ENCODE data around the gene FOXS1.
A peak's percentile ranks its signal among the peaks of the same experiment; 100 is the strongest.

Gene FOXS1

GRCh38 chr20:31859998-31860380 is 14.6 kb upstream of the FOXS1 start:
- H3K4me3 ChIP-seq (ENCODE audit: low read length) = peak overlapping the region; percentile 80; the same call in 1 of the 2 replicates

DNA sequence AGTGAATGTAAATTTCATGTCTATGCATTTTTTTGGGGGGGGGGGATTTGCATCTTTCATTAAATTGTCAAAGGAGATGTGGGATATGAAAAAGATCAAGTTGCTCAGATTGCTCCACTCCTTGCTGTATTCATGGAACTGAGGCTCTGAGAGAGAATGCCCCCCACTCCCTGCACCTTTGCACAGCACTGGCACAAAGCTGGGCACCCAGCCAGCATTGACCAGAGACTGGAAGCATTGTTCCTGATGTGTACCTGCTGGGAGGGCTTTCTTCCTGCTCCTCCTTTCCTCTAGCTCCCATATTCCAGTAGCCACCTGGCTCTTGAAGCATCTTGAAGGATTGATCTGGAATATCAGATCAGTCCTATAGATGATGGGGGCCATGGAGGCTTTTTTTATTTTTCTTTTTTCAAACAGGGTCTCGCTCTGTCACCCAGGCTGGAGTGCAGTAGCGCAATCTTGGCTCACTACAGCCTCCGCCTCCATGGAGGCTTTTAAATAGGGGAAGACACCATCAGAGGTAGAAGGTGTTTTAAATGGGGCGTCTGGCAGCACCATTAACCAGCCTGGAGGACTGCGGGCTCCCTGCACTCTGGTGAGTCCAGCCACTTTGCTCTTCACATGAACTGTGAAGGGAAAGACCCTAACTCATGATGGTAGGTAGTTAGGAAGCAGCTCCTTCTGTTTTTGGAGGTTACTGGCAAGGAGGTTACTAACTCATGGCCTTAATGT is 14.0 kb upstream of the FOXS1 start:
- no peaks in the 10 kb centered on the region for H3K36me3 ChIP-seq (ENCODE audit: insufficient read depth, low read depth, low read length)
- no peak overlapping the region for H3K4me3 ChIP-seq (ENCODE audit: low read length)
- H3K4me1 ChIP-seq (ENCODE audit: insufficient read depth, low read length) = peaks cover 3% of the 10 kb centered on the region; the same call in 1 of the 2 replicates
- no peaks in the 10 kb centered on the region for H3K9me3 ChIP-seq (ENCODE audit: insufficient read depth, low read depth, low read length)
- H3K9ac ChIP-seq (ENCODE audit: low read depth, low read length) = no peak overlapping the region
- peaks cover 29% of the 10 kb centered on the region for H3K27me3 ChIP-seq (ENCODE audit: insufficient read depth, low read length)
- H3K27ac ChIP-seq (ENCODE audit: low read length) = no peak overlapping the region

More at GRCh38 chr20:31859998-31860380, 14.6 kb upstream of the FOXS1 start:
- Histone ChIP-seq H3K4me1 (ENCODE audit: insufficient read depth, low read length) (peaks cover 3% of the 10 kb centered on the region; the same call in 1 of the 2 replicates), H3K9ac (ENCODE audit: low read depth, low read length) (no peak overlapping the region), H3K9me3 (ENCODE audit: insufficient read depth, low read depth, low read length) (no peaks in the 10 kb centered on the region), H3K27ac (ENCODE audit: low read length) (no peak overlapping the region), H3K27me3 (ENCODE audit: insufficient read depth, low read length) (peaks cover 29% of the 10 kb centered on the region), H3K36me3 (ENCODE audit: insufficient read depth, low read depth, low read length) (no peaks in the 10 kb centered on the region)

DNA sequence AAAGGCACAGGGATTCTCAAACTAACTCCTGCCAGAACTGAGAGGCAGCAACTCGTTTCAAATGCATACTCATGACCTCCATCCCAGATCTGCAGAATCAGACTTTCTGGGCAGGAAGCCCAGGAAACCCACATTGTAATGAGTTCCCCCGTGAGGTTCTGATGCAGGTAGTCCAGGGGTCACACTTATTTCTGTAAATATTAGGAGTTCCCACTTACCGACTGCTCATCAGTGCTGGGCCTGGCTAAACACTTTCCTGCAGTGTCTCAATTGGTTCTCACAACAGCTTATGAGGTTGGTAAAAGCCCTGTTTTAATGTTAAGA is 13.3 kb upstream of the FOXS1 start:
- Histone ChIP-seq H3K4me3 (ENCODE audit: low read length) (no peak overlapping the region), H3K4me1 (ENCODE audit: insufficient read depth, low read length) (peaks cover 3% of the 10 kb centered on the region; the same call in 1 of the 2 replicates), H3K27me3 (ENCODE audit: insufficient read depth, low read length) (peaks cover 29% of the 10 kb centered on the region)

GRCh38 chr20:31857861-31858759 is 12.7 kb upstream of the FOXS1 start:
- Histone ChIP-seq H3K9me3 (ENCODE audit: insufficient read depth, low read depth, low read length) (no peaks in the 10 kb centered on the region), H3K9ac (ENCODE audit: low read depth, low read length) (no peak overlapping the region), H3K4me3 (ENCODE audit: low read length) (no peak overlapping the region), H3K4me1 (ENCODE audit: insufficient read depth, low read length) (peaks cover 3% of the 10 kb centered on the region; the same call in 1 of the 2 replicates), H3K27me3 (ENCODE audit: insufficient read depth, low read length) (peaks cover 26% of the 10 kb centered on the region), H3K36me3 (ENCODE audit: insufficient read depth, low read depth, low read length) (no peaks in the 10 kb centered on the region), H3K27ac (ENCODE audit: low read length) (no peak overlapping the region)

More for the DNA sequence above, 13.3 kb upstream of the FOXS1 start:
- no peaks in the 10 kb centered on the region for H3K9me3 ChIP-seq (ENCODE audit: insufficient read depth, low read depth, low read length)
- H3K27ac ChIP-seq (ENCODE audit: low read length) = no peak overlapping the region
- no peaks in the 10 kb centered on the region for H3K36me3 ChIP-seq (ENCODE audit: insufficient read depth, low read depth, low read length)
- no peak overlapping the region for H3K9ac ChIP-seq (ENCODE audit: low read depth, low read length)

DNA sequence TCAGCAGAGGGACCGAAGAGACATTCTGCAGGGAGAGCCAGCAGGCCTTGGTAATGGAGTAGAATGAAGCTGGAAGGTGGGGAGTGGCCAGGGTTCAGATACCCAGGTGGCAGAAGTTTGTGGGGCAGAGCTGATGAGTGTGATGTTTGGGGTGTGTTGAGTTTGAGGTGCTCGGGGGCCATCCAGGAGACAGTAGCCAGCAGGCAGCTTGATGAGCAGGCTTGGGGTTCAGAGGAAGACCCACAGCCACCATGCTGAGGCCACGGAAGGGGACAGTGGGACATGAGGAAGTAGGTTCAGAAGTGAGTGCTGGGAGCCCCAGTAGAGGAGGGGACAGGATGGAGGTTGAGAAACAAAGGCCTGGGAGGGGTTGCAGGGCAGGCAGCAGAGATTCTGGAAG is 11.1 kb upstream of the FOXS1 start:
- H3K9me3 ChIP-seq (ENCODE audit: insufficient read depth, low read depth, low read length) = no peaks in the 10 kb centered on the region
- H3K36me3 ChIP-seq (ENCODE audit: insufficient read depth, low read depth, low read length) = no peaks in the 10 kb centered on the region
- H3K9ac ChIP-seq (ENCODE audit: low read depth, low read length) = no peak overlapping the region
- H3K27ac ChIP-seq (ENCODE audit: low read length) = no peak overlapping the region
- H3K4me1 ChIP-seq (ENCODE audit: insufficient read depth, low read length) = no peaks in the 10 kb centered on the region
- H3K27me3 ChIP-seq (ENCODE audit: insufficient read depth, low read length) = peaks cover 34% of the 10 kb centered on the region
- no peak overlapping the region for H3K4me3 ChIP-seq (ENCODE audit: low read length)

- Histone ChIP-seq H3K4me3 (ENCODE audit: low read length) (no peak overlapping the region), H3K9ac (ENCODE audit: low read depth, low read length) (no peak overlapping the region), H3K4me1 (ENCODE audit: insufficient read depth, low read length) (no peaks in the 10 kb centered on the region), H3K9me3 (ENCODE audit: insufficient read depth, low read depth, low read length) (no peaks in the 10 kb centered on the region), H3K36me3 (ENCODE audit: insufficient read depth, low read depth, low read length) (no peaks in the 10 kb centered on the region), H3K27ac (ENCODE audit: low read length) (no peak overlapping the region), H3K27me3 (ENCODE audit: insufficient read depth, low read length) (peaks cover 46% of the 10 kb centered on the region)
These were observed 8.1 kb upstream of the FOXS1 start for GRCh38 chr20:31853481-31853880.

- H3K27ac ChIP-seq (ENCODE audit: low read length) = no peak overlapping the region
- no peak overlapping the region for H3K9ac ChIP-seq (ENCODE audit: low read depth, low read length)
- H3K4me1 ChIP-seq (ENCODE audit: insufficient read depth, low read length) = no peaks in the 10 kb centered on the region
- H3K27me3 ChIP-seq (ENCODE audit: insufficient read depth, low read length) = peaks cover 43% of the 10 kb centered on the region
- H3K36me3 ChIP-seq (ENCODE audit: insufficient read depth, low read depth, low read length) = no peaks in the 10 kb centered on the region
- H3K4me3 ChIP-seq (ENCODE audit: low read length) = no peak overlapping the region
- H3K9me3 ChIP-seq (ENCODE audit: insufficient read depth, low read depth, low read length) = no peaks in the 10 kb centered on the region
These were observed 6.0 kb upstream of the FOXS1 start for GRCh38 chr20:31851240-31851955.

GRCh38 chr20:31849306-31849930 is 4.0 kb upstream of the FOXS1 start:
- Histone ChIP-seq H3K9me3 (ENCODE audit: insufficient read depth, low read depth, low read length) (no peaks in the 10 kb centered on the region), H3K4me3 (ENCODE audit: low read length) (no peak overlapping the region), H3K4me1 (ENCODE audit: insufficient read depth, low read length) (no peaks in the 10 kb centered on the region), H3K27me3 (ENCODE audit: insufficient read depth, low read length) (peaks cover 39% of the 10 kb centered on the region), H3K36me3 (ENCODE audit: insufficient read depth, low read depth, low read length) (no peaks in the 10 kb centered on the region), H3K9ac (ENCODE audit: low read depth, low read length) (no peak overlapping the region), H3K27ac (ENCODE audit: low read length) (no peak overlapping the region)

- Histone ChIP-seq H3K27me3 (ENCODE audit: insufficient read depth, low read length) (peaks cover 39% of the 10 kb centered on the region), H3K36me3 (ENCODE audit: insufficient read depth, low read depth, low read length) (no peaks in the 10 kb centered on the region), H3K27ac (ENCODE audit: low read length) (no peak overlapping the region), H3K9me3 (ENCODE audit: insufficient read depth, low read depth, low read length) (no peaks in the 10 kb centered on the region), H3K4me1 (ENCODE audit: insufficient read depth, low read length) (no peaks in the 10 kb centered on the region), H3K4me3 (ENCODE audit: low read length) (no peak overlapping the region), H3K9ac (ENCODE audit: low read depth, low read length) (no peak overlapping the region)
These were observed 2.9 kb upstream of the FOXS1 start for GRCh38 chr20:31848088-31848999.

DNA sequence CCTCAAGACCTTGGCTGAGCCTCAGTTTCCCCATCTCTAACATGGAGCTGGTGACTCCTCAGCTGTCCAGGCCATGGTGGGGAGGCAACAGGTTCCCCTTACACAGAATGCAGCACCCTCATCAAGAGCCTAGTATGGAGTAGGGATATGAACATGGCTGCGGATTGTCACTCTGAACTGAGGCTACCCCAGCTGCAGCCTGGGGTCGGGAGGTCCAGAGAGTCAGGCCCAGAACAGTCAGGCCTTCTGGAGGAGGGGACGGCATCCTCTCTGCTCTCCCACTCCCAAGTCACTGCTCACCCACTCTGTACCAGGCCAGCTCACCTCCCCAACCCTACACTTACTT is 1.4 kb upstream of the FOXS1 start:
- peaks cover 33% of the 10 kb centered on the region for H3K27me3 ChIP-seq (ENCODE audit: insufficient read depth, low read length)
- H3K4me1 ChIP-seq (ENCODE audit: insufficient read depth, low read length) = peaks cover 7% of the 10 kb centered on the region; the same call in 1 of the 2 replicates
- H3K36me3 ChIP-seq (ENCODE audit: insufficient read depth, low read depth, low read length) = no peaks in the 10 kb centered on the region
- no peaks in the 10 kb centered on the region for H3K9me3 ChIP-seq (ENCODE audit: insufficient read depth, low read depth, low read length)
- no peak overlapping the region for H3K9ac ChIP-seq (ENCODE audit: low read depth, low read length)
- H3K27ac ChIP-seq (ENCODE audit: low read length) = no peak overlapping the region
- no peak overlapping the region for H3K4me3 ChIP-seq (ENCODE audit: low read length)
